ENCODE data around the gene LRRC56.

- TF ChIP-seq CTCF (tag by site-specific recombination; IDR thresholded peaks at IDR 0.05) (no peak), ZNF274 (IDR thresholded peaks at IDR 0.05; ENCODE audit: low read length) (no peak), ZNF274 (tag by site-specific recombination; IDR thresholded peaks at IDR 0.05; ENCODE audit: borderline replicate concordance) (no peak), ZNF654 (tag by site-specific recombination; IDR thresholded peaks at IDR 0.05; ENCODE audit: low read depth) (no peak), ZNF670 (tag by site-specific recombination; IDR thresholded peaks at IDR 0.05; ENCODE audit: low read depth) (no peak), ZNF777 (tag by site-specific recombination; IDR thresholded peaks at IDR 0.05; ENCODE audit: borderline replicate concordance) (no peak), PATZ1 (tag by site-specific recombination; IDR thresholded peaks at IDR 0.05) (no peak), ZSCAN4 (tag by site-specific recombination; IDR thresholded peaks at IDR 0.05) (no peak), ZNF423 (tag by site-specific recombination; IDR thresholded peaks at IDR 0.05) (no peak), ZNF792 (tag by site-specific recombination; IDR thresholded peaks at IDR 0.05) (no peak), SP2 (tag by site-specific recombination; IDR thresholded peaks at IDR 0.05) (no peak)
Measured at GRCh38 chr11:487571-488021, 49.7 kb upstream of the LRRC56 start.

Data from HEK293 (cell line).